GM19468 (cell line): ENCODE data around the gene NDUFA8.

Experiments
- ATAC-seq: cut with Tn5 transposase; IDR thresholded peaks from one replicate; pipeline ENCODE4 v1.9.1; 2021; ENCODE audit warnings: mild to moderate bottlenecking, moderate library complexity, moderate number of reproducible peaks; ENCODE audit not compliant: unreplicated experiment; ENCODE audit errors: extremely low read depth

Gene NDUFA8

DNA sequence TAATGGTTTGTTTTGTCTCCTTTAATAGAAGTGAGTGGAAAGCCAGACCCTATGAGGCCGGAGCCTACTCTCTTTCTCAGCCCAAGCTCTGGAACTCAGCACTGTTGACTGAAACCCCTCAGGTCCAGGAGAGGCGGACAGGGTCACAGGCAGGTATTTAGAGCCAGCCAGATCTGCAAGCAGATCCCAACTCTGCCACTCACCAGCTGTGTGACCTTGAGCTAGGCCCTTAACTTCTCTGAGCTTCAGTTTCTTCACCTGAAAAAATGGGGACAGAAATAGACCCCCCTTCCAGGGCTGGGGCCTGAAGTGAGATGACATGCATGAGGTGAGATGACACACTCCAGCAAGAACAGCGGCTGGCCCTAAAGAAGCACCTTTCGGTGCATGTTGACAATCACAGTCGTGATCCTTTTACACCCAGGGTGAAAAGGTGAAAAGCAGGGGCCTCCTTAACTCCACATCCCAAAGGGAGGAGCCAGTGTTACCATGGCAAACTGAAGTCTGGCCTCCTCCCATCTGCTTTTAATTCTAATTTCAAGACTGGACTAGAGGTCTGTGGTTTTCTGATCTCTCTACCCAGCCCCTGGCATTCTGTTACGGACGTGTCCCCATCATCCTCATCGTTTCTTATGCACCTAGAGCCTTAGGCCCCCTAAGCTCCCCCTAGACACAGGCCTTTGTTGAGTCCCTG, 27.3 kb upstream of the NDUFA8 start:
- no peak for ATAC-seq

DNA sequence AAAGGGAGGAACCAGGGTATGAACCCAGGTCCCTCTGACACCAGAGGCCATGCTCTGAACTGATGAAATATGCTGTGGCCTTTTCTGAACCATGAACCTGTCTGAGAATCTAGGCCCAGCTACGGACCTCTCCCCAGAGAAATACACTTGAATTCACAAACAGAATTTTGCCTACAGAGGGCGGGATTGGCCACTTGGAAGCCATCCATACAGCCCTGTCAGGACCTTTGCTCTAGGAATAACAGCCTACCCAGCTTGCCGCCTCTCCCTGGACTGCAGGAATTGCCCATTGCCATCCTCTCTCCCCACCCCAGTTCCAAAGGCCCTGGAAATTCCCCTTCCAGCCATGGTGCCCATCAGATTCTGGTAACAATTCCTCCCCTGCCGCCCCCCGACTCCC, 26.7 kb upstream of the NDUFA8 start:
- ATAC-seq = no peak

DNA sequence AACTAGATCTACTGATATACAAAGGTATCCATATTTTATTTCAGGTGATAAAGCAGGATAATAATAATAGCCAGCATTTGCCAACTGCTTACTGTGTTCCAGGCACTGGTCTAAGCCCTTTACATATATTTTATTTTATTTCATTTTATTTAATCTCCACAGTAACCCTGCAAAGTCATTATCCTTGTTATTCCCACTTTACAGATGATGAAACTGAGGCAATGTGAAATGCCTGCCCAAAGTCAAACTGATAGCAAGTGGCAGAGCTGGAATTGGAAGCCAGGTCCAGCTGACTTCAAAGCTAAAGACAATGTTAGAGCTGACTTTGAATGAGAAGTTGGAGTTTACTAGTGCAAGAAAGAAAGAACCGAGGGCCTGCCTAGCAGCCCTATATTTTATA, 25.0 kb upstream of the NDUFA8 start:
- ATAC-seq = no peak

DNA sequence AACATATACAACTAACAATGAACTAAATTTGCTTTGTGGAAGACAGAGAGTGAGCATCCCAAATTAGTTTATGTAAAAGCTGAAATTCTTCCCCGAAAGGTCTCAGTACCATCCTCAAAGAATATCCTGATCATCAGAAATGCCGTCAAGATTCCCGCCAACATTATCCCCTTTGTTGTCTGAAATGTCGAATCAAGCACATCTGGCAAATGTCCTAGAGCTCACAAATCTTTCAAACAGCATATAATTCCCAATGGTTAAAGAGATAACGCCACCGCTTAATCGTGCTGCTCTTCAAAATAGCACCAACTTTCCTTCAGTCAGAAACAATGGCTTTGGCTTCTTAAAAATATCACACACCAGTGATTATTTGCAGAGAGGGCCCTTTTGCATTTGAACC, 23.9 kb upstream of the NDUFA8 start:
- no peak for ATAC-seq

DNA sequence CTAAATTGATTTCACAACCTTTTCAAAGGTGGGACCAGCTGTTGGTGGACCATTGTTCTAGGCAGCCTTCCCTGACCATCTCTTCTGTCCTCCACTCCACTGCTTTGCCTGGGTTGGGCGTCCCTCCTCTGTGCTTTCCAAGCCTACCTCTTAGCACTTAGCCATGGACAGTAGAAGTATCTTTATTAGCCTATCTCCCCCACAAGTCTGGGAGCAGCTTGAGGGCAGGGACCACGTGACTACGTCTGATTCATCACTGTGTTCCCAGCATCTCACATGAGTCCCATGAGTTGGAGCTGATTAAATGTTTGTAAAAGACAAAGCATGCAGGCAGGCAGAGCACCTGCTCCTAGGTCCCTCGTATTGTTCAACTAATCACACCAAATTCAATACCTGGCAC, 21.1 kb upstream of the NDUFA8 start:
- ATAC-seq = no peak

DNA sequence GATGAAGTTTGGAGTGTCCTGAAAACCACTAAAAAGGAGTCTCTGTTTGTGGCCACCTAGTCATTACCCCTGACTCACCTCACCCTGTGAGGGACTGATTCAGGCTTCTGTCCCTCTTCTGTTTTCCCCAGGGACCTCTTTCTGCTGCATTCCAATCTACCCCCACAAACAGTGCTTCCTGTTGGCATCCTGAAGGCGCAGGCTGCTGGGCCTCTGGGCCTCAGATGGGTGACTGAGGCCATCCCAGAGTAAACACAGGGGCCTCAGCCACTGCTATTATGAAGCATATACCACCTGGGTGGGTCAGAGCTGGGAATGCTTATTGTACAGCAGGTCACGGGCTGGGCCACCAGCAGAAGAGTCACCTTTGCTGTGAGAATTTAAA, 20.1 kb upstream of the NDUFA8 start:
- ATAC-seq = no peak

DNA sequence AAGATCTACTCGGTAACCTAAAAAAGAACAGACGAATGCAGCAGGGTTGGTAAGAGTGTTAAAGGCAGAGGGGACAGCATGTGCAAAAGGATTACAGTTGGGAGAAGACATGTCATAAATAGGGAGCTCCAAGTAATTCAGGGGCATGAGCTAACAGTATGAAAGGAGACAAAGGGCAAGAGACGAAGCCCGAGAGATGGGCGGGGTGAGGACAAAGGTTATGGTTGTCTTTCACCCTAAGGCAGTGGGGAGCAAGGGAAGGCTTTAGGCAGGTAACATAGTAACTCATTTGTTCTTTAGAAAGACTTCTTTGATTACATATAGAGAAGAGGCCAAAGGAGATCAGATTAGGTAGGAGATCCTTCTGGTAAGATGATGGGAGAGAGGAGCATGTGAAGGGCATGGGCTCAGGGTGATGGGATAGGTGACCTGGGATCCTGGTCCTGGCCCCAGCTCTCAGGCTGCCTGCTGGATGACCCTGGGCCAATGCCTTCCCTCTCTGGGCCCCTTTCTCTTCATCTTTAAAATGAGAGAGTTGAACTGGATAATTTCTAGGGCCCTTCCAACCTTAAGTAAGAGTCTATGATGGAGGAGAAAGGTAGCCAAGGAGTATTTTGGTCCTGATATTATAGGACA, 19.6 kb upstream of the NDUFA8 start:
- ATAC-seq = no peak

DNA sequence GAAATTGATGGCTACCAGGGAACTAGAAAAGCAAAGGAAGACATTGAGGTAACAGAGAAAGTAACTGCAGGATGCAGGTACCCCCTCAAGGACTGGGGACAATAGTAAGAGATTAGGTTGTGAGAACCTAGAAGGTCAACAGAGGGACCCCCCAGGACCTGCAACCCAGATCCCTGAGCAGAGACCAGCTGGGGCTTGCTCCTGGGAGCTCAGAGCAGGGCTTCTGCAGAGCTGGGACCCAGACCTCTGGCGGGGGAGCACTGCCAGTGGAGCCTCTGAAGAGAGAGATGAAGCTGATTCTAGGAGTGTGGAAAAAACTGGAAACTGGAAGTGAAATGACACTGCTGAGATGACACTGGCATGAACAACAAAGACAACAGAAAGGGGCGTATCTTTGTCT, 17.3 kb upstream of the NDUFA8 start:
- no peak for ATAC-seq

DNA sequence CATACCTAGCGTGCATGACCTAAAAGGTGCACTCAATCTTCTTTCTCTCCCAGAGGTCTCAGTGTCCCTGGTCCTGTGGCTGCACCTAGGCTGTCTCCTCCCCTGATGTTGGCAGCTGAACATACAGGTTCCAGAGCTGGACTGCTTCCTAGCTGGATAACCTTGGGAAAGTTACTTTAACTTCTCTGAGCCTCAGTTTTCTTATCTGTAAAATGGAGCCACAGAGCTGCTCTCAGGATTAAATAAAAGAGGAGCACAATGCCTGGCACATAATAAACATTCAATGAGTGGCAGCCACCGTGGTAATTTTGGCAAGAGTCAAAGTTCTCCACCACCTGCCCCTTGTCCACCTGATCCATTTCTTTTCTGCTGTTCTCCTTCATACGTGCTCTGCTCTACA, 14.1 kb upstream of the NDUFA8 start:
- ATAC-seq = no peak

DNA sequence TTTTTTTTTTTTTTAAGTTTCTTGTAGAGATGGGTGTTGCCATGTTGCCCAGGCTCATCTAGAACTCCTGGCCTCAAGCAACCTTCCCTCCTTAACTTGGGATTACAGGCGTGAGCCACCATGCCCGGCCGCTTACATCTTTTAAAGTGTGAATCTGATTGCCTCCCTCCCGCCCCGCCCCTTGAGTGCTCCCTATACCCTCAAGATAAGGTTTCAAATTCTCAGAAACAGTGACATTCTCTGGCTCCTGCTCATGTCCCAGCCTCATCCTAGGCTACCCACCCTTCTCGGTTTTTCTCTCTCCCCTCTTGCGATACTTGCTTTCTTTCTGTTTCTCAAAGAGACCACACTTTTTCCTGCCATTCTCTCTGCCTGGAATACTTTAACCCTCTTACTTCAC, 12.6 kb upstream of the NDUFA8 start:
- ATAC-seq = no peak

DNA sequence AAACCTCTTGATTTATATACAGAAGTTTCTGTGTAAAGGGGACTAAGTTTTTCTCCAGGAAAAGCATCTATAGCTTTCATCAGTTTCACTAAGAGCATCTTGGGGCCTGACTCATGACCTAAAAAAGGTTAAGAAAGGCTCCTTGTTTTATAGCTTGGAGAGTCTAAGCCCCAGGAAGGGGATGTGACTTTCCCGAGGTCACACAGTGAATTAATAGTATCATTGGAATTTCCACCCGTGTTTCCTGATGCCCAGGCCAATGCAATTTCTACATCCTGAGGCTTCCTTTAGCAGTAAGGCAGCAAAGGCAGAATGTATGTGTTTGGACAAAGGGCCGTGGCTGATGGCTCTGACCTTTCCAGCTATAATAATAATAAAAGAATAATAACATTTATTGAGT, 8.8 kb upstream of the NDUFA8 start:
- ATAC-seq = no peak

DNA sequence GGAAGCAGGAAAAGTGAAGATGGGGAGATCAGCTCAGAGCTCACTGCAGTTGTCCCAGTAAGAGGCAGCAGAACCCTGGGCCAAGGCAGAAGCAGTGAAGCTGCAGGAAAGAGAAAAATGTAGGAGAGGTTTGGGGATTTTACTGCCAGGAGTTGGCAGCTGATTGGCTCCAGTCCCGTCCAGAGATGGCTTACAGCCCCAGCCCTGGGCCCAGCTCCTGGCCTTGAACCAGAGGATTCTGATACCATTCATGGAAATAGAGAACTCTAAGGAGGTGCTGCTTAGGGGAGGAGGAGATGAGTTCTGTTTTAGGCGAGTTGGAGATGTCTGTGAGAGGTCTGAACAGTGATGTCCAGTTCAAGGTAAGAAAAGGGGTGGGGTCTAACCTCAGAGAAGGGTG, 4.7 kb upstream of the NDUFA8 start:
- no peak for ATAC-seq

DNA sequence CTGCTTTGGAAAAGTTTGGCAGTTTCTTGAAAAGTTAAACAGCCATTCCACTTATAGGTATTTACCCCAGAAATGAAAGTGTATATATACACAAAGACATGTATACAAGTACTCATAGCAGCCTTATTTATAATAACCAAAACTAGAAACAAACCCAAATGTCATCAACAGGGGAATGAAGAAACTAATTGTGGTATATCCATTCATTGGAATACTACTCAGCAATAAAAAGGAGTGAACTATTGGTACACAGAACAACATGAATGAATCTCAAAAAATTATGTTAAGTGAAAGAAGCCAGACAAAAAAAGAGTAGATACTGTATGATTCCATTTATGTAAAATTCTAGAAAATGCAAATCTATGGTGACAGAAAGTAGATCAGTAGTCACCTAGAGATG, 2.8 kb upstream of the NDUFA8 start:
- ATAC-seq = no peak

DNA sequence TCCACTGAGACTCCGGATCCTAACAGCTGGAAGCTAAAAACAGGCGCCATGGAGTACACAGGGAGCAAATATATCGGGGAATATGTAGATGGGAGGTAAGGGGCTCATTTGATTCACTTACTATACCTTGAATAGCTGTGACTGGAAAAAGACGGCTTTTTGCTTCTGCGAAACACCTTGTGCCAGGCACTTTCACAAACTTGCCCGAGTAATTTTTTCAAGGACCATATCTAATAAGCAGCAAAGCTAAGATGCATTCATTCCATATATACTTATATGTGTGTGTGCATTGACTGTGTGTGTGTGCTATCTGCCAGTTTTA, 307 bp upstream of the NDUFA8 start:
- ATAC-seq = no peak

DNA sequence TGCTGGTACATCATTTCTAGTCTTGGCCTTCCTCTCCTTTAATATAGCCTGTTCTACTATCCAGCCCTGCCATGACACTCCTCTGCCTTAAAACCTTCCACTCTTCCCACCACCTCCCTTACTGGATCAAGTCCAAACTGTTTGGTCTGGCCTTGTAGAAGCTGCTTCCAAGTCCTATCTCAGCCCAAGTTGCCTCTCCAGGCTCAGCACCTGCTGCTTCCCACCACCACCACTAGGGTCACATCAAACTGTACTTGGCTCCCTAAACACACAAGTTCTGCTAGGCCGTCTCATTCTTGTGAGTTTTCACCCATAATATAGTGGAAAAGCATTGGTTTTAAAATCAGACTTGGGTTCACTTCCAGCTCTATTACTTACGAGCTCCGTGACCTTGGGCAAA, 1.4 kb downstream of the NDUFA8 start:
- ATAC-seq = no peak

DNA sequence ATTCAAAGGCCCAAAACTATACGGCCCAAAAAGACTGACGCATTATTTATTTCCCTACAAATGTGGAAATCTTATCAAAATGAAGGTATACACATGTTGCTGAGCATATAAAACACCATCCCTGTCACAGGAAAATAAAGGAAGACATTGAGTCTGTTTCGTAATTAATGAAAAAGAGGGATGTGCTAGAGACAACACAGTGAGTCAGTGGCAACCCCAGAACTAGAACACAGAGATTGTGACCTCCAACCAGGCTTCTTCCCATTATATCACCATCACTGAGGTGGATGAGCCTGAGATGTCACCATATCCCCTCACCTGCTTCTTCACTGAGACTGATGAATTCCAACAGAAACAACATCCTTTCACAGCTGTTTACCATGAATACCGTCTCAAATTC, 3.8 kb downstream of the NDUFA8 start:
- ATAC-seq = no peak

DNA sequence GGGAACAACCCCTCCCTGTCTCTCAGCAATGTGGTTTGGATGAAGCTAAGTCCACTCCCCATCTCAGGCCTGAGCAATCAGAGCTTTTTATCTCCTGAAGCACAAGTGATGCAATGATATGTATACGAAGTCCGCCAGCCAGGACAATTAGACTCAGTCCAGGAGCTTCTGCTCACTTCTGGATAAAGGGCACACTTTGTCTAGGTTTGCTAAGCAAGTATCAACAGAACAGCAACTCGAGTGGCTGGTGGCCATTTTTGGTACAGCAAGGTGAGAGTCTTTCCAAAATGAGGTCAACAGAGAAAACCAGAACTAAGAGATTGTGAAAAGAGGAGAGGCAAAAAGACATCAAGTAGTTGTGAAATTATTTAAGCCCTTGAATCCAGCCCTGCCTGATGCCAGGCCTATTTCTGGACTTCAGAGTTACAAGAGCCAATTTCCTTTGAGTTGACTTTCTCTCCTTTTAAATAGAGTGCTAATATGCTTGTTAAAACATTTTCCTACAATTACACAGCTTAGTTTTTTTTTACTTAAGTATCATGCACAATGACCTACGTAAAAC, 8.2 kb downstream of the NDUFA8 start:
- no peak for ATAC-seq

DNA sequence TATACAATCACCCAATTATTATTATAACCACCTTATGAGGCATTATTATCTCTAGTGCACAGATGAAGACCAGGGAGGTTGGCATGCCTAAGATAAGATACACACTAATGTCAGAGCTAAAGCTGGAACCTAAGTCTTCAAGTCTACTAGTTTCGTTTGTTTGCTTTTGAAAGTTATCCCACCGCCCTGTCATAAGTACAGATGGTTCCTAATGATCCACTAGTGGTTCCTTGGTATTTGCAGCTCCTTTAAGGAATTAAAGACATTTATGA, 14.1 kb downstream of the NDUFA8 start:
- ATAC-seq = no peak

DNA sequence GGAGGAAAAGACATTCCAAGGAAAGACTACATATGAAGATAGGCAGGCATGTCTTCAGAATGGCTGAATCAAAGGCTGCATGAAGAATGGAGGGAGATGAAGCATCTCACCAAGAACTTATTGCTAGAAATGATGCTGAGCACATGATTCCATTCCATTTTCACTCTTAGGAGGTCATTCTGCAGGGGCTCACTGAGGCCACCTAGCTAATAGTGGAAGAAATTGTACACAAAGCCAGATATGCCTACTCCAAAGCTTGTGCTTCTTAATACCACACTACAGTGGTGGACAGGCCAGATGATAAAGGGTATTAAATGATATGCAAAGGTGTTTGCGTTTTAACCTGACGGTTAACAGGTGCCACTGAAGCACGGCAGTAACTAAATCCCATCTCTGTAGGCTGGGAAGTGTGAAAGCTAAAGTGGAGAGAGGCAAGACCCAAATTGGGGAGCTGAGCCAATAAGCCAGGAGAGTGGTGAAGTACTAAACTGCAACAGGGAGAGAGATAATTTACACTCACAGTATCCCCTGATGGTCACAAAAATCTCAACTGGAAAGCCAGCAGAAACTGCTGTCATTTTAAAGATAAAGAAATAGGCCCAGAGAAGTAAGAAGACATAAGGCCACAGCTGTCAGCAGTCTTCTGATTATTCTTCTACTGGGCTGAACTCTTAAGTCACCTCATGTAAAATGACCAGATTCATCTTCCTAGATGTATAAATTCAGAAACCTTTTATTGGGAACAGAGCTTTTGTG, 14.6 kb downstream of the NDUFA8 start:
- no peak for ATAC-seq

DNA sequence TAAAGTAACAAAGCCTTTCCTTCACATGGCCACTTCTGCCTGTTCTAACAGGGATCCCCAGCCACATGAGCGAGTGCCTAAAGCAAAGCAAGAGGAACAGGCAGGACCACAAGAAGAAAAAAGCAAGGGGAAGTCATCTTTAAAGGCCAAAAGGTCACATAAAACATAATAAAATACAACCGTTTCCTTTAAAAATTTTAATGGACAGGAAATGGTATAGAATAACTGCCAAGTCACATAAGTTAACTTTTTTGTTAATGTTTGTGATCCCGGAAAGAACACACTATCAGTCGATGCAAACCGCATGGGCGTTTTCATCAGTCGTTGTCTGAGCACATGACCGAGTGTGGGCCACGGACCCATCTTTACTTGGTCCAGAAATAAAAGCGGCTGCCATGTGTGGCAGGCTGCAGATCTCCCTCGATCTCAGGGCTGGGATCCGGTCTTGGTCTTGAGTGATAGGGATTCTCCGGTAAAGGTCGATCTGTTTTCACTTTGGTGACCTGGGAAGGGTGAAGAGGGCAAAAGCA, 15.6 kb downstream of the NDUFA8 start:
- no peak for ATAC-seq

DNA sequence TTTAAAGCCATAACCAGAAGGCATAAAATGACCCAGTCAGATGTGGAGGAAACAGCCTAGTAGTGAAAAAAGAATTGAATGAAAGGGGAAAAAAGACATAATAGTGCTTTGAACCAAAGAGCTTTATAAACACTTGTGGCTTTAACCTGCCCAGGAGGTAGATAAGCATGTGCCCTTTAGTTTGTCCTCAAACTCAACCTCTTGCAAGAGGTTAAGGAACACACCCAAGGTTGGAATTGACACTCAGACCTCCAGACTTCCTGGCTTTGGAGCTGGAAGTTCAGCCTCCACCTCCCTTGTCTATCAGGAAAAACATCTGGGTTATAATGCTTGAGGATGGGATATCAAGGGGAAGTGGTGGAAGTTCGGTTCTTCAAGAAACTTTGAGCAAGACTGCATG, 16.3 kb downstream of the NDUFA8 start:
- no peak for ATAC-seq

DNA sequence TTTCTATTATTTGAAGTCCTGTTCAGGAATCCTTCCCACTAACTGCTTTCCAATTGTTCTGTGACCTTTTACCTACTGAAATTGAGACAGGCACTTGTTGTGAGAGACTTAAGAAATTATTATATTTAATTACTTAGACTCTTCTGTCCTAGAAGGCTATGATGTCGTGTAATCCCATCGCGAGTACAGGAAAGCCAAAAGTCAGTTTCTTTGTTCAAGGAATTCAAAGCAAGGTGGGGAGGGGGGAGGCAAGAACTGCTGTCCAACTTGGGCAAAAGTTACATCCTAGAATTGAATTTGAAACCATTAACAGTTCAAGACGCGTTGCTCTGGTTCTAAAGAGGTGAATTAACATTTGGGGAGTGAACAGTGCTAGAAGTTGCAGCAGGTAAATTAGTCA, 17.9 kb downstream of the NDUFA8 start:
- ATAC-seq = no peak
